CD4-positive, alpha-beta T cell treated with Interleukin-2 at 100 ng/mL for 4 hours (primary cell): ENCODE data around the gene MAPKAP1.
A peak's percentile ranks its signal among the peaks of the same experiment; 100 is the strongest.

Experiments
- DNase-seq: peaks from one replicate; pipeline ENCODE4 v3.0.0-alpha.2; 2020; ENCODE audit warnings: low spot score

Gene MAPKAP1

DNA sequence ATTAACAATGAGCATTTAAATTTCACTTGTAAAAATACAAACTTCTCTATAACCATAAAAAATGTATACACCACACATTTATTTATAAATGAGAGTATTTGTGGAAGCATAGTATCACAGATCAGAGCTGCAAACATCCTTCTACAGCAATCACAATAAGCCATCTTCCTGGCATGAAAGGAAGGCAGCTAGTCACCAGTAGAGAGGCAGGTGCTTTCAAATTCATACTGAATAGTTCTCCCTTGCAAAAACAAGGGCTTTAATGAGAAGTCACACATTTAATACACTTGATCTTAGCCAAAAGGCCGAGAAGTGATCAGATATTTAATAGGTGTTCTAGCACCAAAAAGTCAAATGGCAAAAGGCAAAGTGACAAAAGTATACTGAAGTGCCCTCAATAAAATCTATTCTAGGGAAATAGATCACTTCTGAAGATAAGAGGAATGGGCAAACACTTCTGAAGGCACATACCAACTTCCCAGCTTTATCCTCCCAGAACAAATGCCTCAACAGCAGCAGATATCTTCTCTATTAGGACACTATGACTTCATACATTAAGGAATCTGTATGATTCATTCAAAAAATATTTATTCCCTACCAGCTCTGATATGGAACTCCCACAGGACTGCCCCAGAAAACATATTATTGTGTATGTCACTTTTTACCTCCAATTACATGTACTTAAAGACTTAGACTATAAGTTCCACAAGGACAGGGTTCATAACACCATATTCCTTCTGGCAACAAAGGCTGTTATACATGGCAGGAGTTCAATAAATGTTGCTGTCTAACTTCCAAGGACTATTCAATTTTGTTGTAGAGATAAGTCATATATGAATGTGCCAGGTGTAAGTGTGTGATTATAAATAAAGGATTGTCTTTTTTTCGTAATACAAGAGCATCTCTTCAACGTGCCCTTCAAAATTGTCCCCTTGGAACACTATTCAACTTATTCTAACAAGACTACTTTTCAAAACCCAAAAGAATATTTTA lies 31.7 kb downstream of the MAPKAP1 start:
- DNase-seq = no peak

GRCh38 chr9:125672876-125673275 lies 34.1 kb downstream of the MAPKAP1 start:
- DNase-seq = no peak

GRCh38 chr9:125663127-125663526 lies 43.9 kb downstream of the MAPKAP1 start:
- peak; percentile 27 for DNase-seq

GRCh38 chr9:125660557-125660956 lies 46.5 kb downstream of the MAPKAP1 start:
- DNase-seq = no peak

GRCh38 chr9:125659954-125660353 lies 47.1 kb downstream of the MAPKAP1 start:
- DNase-seq = no peak

DNA sequence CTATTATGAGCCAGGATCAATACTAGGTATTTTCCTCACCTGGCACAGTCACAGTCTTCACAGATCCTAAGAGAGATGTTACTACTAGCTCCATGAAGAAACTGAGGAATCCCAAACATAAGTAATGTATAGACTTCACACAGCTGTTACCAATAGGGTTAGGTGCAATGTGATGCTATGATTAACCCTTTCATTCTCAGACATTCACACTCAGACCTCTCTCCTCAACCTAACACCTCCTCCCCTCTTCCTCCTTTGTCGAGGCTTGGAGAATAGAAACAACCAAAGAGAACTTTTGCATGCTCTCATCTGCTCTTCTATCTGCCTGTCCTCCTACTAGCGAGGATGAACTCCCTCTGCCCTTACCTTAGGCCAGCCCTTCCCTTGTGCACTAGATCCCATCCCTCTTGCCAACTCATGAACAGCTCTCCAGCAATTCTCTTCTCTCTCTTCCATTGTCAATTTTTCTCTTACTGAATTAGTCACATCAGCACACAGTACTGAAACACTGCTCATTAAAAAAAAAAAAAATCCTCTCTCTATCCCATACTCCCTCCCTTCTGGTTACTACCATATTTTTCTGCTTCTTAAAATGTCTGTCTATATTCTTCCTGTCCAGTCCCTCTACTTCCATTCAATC lies 47.7 kb downstream of the MAPKAP1 start:
- DNase-seq = no peak

DNA sequence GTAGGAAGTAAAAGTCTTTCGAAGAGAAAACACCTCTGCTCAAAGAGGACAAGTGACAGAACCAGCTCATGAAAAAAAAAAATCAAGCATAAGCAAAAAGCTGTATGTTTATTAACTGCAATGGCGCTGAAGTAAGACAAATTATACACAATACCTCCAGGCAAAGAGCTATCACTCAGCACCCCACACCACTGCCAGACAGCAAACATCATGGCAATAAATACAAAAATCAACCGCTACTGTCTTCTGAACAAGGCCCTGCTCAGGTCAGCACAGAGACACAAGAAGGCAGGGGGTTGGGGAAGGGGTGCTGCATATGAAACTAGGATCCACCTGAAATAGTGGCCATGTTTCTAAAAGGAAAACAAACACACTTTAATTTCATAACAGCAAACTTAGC lies 50.4 kb downstream of the MAPKAP1 start:
- no peak for DNase-seq

- DNase-seq = no peak
Measured at GRCh38 chr9:125655691-125656410, 51.2 kb downstream of the MAPKAP1 start.

DNA sequence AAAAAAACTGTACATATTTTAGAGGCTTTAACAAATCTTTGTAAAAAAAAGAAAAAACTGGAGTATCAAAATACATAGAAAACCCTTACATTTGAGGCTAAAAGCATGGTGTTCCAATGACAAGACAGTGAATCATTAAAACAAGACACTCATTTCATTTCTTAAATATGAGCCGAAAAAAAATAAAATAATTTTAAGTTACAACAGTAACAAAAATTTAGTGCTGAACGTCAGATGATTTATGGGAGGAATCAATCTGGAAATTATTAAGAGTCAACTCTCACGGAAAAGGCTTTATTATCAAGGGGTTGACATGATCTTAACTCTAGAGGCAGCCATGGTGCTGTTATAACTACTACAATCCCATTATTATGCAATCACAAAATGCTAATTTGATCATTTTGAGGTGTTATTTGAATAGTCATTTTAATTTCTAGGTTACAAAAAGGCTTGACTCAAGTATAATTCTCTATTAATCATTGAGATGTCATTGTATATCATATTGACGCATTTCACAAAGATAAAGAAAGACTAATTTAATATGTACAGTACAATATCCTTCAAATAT lies 51.9 kb downstream of the MAPKAP1 start:
- DNase-seq = no peak

DNA sequence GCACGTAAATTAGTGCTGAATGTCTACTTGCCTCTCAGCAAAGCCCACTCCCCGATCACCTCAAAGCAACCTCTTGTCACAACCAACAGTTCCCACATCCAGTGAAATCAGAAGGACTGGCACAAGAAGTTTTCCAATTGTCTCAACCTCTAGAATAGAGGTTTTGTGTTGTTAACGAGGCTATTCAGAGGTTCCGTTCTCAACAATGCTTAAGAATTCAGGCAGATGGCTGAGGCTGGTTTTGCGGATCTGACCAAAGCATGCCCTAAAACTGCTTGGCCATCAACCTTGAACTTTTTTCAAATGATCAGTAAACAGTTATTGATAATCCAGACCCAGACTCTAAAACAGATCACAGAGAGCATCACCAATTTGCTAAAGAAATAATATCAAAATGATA lies 52.9 kb downstream of the MAPKAP1 start:
- DNase-seq = no peak

DNA sequence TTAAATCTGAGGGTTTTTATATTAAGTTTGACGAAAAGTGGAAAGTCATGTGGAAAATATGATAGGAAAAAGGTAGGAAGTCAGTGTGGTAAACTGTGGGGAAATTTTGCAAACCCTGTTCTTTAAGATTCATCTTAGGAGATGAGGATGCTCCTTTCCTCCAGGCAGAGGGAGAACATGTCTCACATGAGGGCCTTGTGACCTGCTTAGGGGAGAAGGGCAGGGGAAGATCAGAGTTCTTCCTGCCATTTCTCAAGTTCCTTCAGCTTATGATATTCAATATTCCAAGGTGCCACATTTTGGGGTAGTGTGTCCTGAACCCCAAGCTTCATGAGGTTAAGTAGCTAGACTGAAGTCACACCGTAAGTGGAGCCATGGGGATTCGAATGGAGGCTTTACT lies 53.7 kb downstream of the MAPKAP1 start:
- no peak for DNase-seq

DNA sequence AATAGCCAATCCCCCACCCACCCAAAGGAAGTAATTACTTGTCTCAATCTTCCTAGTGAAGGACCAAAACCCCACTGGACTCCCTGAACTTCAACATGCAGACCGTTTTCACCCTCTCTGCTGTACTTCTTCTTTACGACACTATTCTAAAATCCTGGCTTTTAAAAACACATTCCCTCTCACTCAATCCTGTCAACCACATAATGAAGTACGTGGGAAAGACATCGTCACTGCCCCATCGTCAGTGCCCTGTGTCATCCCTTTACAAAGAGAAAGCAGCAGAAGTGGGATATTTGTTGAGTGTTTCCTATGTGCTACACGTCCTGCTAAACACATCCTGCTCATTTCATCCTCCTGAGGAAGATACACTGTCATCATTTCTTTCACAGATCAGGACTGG lies 54.2 kb downstream of the MAPKAP1 start:
- DNase-seq = no peak

GRCh38 chr9:125652233-125652594 lies 54.8 kb downstream of the MAPKAP1 start:
- DNase-seq = no peak

DNA sequence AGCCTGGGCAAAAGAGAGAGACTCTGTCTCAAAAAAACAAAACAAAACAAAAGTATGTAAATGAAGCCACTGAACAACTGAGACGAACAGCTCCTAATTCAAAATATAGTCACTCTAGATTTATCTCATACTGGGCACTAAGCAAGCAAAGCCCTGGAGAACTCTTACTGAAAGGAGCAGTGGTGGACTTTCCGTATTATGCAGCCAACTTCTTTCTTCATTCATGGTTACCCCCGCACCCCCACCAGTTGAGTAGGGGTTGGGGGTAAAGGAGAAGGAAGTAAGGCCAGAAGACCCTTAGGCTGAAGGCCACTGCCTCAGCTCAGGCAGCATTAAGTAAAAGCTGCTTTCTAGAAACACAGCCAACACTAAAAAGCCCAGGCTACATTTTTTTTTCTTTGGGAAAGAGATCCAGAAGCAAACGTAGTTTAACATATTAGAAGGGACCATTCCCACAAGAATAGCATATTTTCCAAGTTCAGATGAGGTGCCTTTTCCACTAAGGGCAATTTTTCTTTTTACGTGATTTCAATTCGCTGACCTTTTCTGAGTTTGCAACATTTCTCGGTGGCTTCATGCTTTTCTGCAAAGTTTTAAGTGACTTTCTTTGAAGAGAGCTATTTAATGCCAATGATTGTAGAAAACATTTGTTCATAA lies 55.3 kb downstream of the MAPKAP1 start:
- no peak for DNase-seq

- DNase-seq = peak; percentile 14
Measured at GRCh38 chr9:125650271-125650737, 56.7 kb downstream of the MAPKAP1 start.

DNA sequence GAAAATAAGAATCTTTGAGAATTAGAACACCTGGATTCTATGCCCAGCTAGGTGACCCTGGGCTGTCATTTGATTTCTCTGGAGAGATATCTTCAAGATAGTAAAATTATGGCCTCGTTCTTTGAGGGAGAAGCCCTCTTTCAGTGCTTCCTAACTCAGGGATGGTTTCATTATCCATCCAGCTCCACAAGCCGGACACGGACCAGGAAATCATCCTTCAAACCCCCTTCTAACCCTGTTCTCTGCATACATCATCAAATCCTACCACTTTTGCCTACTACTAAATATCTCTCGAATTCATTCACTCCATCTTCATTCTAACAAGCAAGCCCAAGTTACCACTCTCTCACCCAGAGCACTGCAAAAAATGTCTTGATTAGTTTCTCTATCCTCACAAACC lies 57.2 kb downstream of the MAPKAP1 start:
- no peak for DNase-seq

DNA sequence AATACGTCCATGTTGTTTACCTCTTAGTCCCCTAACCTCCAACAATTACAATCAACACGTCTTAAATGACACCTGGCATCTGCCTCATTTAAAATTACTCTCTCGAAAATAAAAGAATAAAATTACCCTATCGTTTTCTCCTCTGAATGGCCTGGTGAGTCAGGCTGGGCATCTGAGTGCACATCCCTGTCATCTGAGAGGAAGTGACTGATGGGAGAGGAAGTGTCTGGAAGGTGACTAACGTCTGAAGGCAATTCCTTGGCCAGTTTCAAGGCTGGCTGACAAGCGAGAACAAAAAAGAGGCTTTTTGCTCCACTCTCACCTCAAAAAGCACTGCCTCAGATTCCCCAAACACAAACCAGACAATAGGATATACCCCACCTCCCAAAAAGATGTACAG lies 57.7 kb downstream of the MAPKAP1 start:
- DNase-seq = peak; percentile 36

GRCh38 chr9:125648294-125648693 lies 58.7 kb downstream of the MAPKAP1 start:
- no peak for DNase-seq

DNA sequence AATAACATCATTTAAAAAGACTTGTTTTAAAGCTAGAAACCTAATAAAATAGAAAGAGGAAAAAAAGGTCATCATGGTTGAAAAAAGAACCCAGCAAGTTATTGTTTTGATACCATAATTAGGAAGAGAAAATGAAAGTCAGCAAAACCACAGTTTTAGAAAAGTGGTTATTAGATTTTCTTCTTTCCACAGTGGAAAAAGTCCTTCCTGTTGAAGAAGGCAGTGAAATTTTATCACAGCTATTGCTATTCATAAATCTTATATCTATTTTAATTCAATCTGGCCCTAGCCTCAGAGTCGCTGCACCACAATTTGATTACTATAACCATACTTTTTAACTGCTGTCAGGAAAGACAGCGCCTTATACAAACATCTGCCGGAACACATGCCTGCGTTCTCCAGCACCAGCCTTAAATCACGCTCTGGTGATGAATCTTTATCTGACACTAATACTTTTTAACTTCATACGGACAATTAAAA lies 60.3 kb downstream of the MAPKAP1 start:
- no peak for DNase-seq

DNA sequence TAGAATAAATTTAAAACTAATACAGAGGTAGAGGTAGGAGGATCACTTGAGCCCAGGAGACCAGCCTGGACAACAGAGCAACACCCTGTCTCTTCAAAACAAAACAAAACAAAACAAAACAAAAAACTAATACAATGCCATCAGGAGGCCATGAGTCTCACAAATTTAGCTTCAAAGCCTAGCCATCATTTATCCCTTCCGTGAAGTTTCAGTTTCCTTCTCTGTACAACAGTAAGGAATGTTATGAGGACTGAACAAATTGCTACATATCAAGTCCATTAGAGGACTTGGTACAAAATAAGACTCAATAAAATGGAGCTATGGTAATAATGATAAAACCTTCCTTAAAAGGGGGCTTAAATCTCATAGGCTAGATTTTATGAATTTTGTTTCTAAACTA lies 60.8 kb downstream of the MAPKAP1 start:
- no peak for DNase-seq

GRCh38 chr9:125644819-125645507 lies 62.0 kb downstream of the MAPKAP1 start:
- DNase-seq = no peak
